Neutrophil (primary cell): Measurements from ENCODE around the gene EXOG.

Experiments used
- H3K27ac ChIP-seq: fragments of 200-600 bp; sonication (generic); 2 replicates; pipeline ENCODE4 v1.5.1; 2016; ENCODE audit warnings: mild to moderate bottlenecking, moderate library complexity
- H3K27me3 ChIP-seq: fragments of 200-600 bp; sonication (generic); 2 replicates; pipeline ENCODE4 v1.6.0; 2016; ENCODE audit warnings: mild to moderate bottlenecking
- H3K36me3 ChIP-seq: fragments of 200-600 bp; sonication (generic); 2 replicates; pipeline ENCODE4 v1.5.1; 2017
- H3K4me1 ChIP-seq, 2 experiments: fragments of 200-600 bp in 1 of 2; sonication (generic) in 1 of 2; 1 replicate in 1 of 2; 2 replicates in 1 of 2; pipeline versions ENCODE4 v1.5.1 to v1.6.1; 2013 to 2016; ENCODE audit warnings: low read depth in 1 of 2, low read length in 1 of 2, mild to moderate bottlenecking in 1 of 2, moderate library complexity in 1 of 2; ENCODE audit not compliant: control insufficient read depth in 1 of 2, insufficient read depth in 1 of 2
- H3K4me3 ChIP-seq, 2 experiments: fragments of 200-600 bp in 1 of 2; sonication (generic) in 1 of 2; 1 replicate in 1 of 2; 2 replicates in 1 of 2; pipeline ENCODE4 v1.5.1; 2013 to 2016; ENCODE audit warnings: low read depth in 1 of 2, low read length in 1 of 2, mild to moderate bottlenecking in 1 of 2, moderate library complexity in 1 of 2
- H3K9me3 ChIP-seq: fragments of 200-600 bp; sonication (generic); 2 replicates; pipeline ENCODE4 v1.5.1; 2016
- TF ChIP-seq, protein P1 (sequence below): fragments of 200-600 bp; sonication (generic); IDR thresholded peaks from 2 replicates; pipeline ENCODE4 v1.5.1; 2016; ENCODE audit warnings: antibody characterized with exemption

The EXOG gene

DNA sequence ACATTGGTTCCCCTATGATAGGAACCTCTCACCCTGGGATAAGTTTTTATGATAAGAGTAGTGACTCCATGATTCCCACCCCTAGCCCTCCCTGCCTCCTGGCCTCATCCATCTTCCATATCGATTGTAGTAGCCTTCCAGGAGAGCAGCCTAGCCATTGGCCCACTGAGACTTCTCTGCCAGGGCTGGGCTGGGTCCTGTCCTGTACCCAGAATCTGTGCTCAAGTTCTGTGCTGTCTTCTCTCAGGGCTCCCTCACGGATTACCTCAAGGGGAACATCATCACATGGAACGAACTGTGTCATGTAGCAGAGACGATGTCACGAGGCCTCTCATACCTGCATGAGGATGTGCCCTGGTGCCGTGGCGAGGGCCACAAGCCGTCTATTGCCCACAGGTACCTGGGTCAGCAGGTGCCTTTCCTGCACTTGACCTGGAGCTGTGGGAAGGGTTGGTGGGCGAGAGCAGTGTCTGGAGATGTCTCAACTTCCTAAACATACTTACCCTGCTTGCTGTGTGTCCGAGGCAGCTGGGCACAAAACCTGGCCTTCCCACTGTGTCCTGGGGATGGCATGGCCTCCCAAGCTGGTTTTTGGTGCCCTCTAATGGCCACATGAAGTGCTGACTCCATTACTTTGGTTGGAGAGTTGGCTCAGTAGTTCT is 16.6 kb upstream of the EXOG start:
- no peak overlapping the region for H3K27ac ChIP-seq
- no peak overlapping the region for H3K4me3 ChIP-seq
- no peaks in the 10 kb centered on the region for H3K36me3 ChIP-seq
- H3K27me3 ChIP-seq, result no peaks in the 10 kb centered on the region
- H3K4me1 ChIP-seq, result peaks cover 8% of the 10 kb centered on the region in 2 experiments
- TF ChIP-seq, protein P1, sequence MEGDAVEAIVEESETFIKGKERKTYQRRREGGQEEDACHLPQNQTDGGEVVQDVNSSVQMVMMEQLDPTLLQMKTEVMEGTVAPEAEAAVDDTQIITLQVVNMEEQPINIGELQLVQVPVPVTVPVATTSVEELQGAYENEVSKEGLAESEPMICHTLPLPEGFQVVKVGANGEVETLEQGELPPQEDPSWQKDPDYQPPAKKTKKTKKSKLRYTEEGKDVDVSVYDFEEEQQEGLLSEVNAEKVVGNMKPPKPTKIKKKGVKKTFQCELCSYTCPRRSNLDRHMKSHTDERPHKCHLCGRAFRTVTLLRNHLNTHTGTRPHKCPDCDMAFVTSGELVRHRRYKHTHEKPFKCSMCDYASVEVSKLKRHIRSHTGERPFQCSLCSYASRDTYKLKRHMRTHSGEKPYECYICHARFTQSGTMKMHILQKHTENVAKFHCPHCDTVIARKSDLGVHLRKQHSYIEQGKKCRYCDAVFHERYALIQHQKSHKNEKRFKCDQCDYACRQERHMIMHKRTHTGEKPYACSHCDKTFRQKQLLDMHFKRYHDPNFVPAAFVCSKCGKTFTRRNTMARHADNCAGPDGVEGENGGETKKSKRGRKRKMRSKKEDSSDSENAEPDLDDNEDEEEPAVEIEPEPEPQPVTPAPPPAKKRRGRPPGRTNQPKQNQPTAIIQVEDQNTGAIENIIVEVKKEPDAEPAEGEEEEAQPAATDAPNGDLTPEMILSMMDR, result no peak
- no peaks in the 10 kb centered on the region for H3K9me3 ChIP-seq

DNA sequence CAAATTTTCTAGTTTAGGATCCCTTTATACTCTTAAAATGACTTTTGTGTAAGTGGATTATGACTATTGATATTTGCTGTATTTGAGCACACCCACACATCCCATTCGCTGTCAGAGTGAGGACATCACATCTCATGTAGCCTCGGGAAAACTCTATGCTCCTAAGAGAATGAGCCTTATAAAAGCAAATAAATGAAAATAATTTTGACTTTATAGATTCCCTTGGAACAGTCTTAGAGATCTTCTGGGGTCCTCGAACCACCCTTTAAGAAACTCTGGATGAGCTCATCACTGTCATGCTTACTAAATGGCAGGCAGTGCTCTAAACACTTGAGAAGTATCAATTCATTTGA is 16.1 kb upstream of the EXOG start:
- no peak overlapping the region for H3K4me3 ChIP-seq
- no peaks in the 10 kb centered on the region for H3K36me3 ChIP-seq
- TF ChIP-seq, protein P1, result peak; percentile 44
- H3K27ac ChIP-seq, result no peak overlapping the region
- no peaks in the 10 kb centered on the region for H3K9me3 ChIP-seq
- peaks cover 8% of the 10 kb centered on the region in 2 experiments for H3K4me1 ChIP-seq
- H3K27me3 ChIP-seq, result no peaks in the 10 kb centered on the region

GRCh38 chr3:38480930-38481329 is 15.2 kb upstream of the EXOG start:
- no peak overlapping the region for H3K27ac ChIP-seq
- peaks cover 8% of the 10 kb centered on the region in 2 experiments for H3K4me1 ChIP-seq
- no peaks in the 10 kb centered on the region for H3K9me3 ChIP-seq
- H3K36me3 ChIP-seq, result no peaks in the 10 kb centered on the region
- no peak overlapping the region for H3K4me3 ChIP-seq
- H3K27me3 ChIP-seq, result no peaks in the 10 kb centered on the region
- TF ChIP-seq, protein P1, result no peak

DNA sequence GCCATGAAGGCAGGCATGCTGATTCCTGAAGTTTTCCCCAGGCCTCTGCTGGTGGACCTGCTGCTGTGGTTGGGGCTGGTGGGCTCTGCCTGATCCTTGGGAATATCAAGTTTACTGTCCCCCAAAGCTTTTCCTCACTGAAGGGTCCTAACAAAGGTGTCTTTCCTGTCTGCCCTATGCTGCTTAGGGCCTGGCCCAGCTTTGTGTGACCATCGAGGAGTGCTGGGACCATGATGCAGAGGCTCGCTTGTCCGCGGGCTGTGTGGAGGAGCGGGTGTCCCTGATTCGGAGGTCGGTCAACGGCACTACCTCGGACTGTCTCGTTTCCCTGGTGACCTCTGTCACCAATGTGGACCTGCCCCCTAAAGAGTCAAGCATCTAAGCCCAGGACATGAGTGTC is 13.2 kb upstream of the EXOG start:
- Histone ChIP-seq H3K27me3 (no peaks in the 10 kb centered on the region), H3K9me3 (no peaks in the 10 kb centered on the region), H3K4me3 (no peak overlapping the region), H3K36me3 (no peaks in the 10 kb centered on the region), H3K27ac (no peak overlapping the region), H3K4me1 (peaks cover 8% of the 10 kb centered on the region in 2 experiments)
- TF ChIP-seq, protein P1, result no peak

DNA sequence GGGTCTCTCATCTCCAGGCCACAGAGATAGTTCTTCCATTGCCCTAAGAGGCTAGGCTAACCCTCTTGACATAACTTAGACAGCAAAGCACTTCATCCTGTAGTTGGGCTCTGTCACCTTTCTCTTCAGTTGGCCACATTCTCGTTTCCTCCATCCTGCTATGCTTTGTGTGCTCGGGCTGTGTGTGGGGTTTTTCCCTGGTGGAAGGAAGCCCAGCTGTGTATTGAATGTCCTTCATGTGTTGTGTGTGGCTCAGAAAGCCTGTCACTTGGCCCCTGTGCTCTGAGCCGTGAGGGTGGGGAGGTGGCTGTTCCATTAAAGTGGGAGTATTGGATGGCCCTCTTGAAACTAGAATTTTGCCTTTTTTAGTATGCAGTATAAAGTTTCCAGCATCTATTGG is 8.8 kb upstream of the EXOG start:
- H3K4me1 ChIP-seq, result peaks cover 8% of the 10 kb centered on the region in 2 experiments
- H3K36me3 ChIP-seq, result no peaks in the 10 kb centered on the region
- H3K27ac ChIP-seq, result no peak overlapping the region
- no peak overlapping the region for H3K4me3 ChIP-seq
- TF ChIP-seq, protein P1, result no peak
- no peaks in the 10 kb centered on the region for H3K9me3 ChIP-seq
- no peaks in the 10 kb centered on the region for H3K27me3 ChIP-seq
